GM12801 (cell line): ENCODE measurements around the gene IVD.

Source experiments
- TF ChIP-seq, protein P1 (sequence below): IDR thresholded peaks from one replicate; pipeline ENCODE4 v1.5.1; 2011; ENCODE audit warnings: control low read depth; ENCODE audit not compliant: insufficient read length; ENCODE audit errors: extremely low read depth

IVD gene

DNA sequence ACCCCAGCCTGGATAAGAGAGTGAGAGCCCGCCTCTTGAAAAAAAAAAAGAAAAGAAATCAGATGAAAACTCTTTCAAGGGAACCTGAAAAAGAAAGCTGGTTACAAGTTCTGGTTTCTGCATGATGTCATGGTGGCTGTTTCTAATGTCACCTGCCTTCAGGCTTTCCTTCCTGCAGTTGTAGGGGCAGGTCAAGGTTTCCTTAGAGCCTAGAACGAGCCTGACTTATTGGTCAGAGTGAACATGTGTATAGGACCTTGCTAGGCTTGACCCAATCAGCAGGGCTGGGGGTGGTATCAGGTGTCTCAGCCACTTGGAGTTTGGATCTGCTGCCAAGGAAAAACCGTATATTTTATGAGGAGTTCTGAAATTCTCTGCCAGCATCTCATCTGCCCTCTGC, 3.8 kb downstream of the IVD start:
- TF ChIP-seq, protein P1, sequence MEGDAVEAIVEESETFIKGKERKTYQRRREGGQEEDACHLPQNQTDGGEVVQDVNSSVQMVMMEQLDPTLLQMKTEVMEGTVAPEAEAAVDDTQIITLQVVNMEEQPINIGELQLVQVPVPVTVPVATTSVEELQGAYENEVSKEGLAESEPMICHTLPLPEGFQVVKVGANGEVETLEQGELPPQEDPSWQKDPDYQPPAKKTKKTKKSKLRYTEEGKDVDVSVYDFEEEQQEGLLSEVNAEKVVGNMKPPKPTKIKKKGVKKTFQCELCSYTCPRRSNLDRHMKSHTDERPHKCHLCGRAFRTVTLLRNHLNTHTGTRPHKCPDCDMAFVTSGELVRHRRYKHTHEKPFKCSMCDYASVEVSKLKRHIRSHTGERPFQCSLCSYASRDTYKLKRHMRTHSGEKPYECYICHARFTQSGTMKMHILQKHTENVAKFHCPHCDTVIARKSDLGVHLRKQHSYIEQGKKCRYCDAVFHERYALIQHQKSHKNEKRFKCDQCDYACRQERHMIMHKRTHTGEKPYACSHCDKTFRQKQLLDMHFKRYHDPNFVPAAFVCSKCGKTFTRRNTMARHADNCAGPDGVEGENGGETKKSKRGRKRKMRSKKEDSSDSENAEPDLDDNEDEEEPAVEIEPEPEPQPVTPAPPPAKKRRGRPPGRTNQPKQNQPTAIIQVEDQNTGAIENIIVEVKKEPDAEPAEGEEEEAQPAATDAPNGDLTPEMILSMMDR, result no peak

DNA sequence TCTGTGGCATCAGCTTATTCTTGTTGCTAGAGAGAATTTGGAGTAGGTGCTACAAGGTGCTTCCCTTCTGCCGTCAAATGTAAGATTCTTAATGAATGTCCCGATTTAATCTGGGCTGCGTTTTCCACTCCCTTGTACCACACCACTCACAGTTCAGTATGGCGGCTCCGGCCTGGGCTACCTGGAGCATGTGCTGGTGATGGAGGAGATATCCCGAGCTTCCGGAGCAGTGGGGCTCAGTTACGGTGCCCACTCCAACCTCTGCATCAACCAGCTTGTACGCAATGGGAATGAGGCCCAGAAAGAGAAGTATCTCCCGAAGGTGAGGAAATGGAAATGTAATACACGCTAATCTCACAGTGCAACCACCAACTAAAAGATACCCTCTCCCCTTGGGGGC, 4.9 kb downstream of the IVD start:
- TF ChIP-seq, protein P1, result no peak

DNA sequence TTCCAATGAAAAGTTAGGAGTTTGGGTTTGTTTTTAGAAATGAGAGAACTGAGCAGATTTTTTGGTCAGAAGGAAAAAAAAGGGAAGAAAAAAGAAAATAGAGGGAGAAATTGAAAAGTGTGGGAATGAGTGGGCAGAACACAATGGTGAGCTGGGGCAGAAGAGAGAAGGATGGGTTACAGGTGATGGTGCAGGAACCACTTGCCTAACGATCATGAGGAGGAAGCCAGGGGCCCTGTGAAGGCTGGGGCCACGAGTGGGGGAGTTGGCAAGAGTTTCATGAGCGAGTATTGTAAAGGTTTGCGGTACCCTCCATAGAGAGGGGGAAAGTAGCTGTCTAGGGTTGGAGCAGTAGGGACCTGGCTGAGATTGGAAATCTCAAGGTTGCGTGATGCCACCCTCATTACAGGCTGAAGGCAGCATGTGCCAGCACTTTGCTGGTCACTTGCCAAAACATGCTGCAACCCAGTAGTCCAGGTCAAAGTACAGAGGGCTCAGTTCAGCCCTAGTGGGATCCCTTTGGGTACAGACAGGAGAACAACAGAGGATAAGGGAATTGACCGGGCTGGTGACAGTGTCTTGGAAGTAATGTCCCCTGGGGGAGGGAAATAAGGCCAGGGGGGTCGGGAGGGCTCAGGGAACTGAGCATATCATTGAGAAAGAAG, 6.6 kb downstream of the IVD start:
- TF ChIP-seq, protein P1, result no peak

DNA sequence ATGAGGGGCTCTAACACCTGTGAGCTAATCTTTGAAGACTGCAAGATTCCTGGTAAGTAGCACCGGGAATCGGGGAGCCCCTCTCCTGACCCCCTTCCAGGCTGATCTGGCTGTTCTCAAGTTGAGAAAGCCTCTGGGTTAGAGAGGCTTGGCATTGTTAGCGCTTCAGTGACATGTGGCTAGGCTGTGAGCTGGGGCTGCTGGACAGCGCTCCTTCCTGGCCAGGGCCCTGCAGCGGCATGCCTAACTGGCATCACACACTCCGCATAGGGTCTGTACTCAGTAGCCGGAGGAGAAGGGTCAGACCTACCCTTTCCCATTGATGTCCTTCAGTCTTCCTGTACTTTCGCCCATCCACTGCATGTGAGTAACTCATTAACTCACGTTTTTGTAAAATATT, 7.4 kb downstream of the IVD start:
- TF ChIP-seq, protein P1, result no peak

DNA sequence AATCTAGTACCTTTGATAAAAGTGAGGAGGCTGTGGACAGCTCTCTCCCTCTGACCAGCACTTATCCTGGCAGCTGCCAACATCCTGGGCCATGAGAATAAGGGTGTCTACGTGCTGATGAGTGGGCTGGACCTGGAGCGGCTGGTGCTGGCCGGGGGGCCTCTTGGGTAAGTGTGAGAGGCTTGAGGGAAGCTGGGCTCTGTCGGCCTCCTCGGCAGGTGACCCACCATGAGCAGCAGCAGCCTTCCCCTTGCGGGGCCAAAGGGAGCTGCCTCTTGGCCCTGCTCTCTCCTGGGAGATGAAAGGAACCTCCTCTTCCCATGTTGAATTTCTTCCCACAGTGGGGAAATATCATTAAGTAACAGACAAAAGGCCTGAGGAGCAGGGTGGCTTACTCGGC, 9.2 kb downstream of the IVD start:
- TF ChIP-seq, protein P1, result no peak

GRCh38 chr15:40415226-40415625, 9.6 kb downstream of the IVD start:
- TF ChIP-seq, protein P1, result no peak

DNA sequence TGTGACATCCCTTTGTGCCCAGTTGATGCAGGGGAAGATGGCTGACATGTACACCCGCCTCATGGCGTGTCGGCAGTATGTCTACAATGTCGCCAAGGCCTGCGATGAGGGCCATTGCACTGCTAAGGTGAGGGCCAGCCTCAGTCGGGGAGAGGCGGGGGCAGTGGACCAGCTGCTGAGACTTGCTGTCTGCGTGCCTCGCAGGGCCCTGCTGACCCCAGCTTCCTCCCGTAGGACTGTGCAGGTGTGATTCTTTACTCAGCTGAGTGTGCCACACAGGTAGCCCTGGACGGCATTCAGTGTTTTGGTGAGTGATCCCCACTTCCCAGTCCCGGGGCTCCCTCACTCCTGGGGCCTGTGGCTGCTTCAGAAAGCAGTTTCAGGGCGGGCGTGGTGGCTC, 10.5 kb downstream of the IVD start:
- TF ChIP-seq, protein P1, result no peak
